ENCODE measurements around the gene ARMC2.
"Not testable (repeated sequence)": the region's sequence is repeated elsewhere in the genome, so short reads cannot be mapped to it uniquely, and the experiment has no call there.

Gene ARMC2, protein sequence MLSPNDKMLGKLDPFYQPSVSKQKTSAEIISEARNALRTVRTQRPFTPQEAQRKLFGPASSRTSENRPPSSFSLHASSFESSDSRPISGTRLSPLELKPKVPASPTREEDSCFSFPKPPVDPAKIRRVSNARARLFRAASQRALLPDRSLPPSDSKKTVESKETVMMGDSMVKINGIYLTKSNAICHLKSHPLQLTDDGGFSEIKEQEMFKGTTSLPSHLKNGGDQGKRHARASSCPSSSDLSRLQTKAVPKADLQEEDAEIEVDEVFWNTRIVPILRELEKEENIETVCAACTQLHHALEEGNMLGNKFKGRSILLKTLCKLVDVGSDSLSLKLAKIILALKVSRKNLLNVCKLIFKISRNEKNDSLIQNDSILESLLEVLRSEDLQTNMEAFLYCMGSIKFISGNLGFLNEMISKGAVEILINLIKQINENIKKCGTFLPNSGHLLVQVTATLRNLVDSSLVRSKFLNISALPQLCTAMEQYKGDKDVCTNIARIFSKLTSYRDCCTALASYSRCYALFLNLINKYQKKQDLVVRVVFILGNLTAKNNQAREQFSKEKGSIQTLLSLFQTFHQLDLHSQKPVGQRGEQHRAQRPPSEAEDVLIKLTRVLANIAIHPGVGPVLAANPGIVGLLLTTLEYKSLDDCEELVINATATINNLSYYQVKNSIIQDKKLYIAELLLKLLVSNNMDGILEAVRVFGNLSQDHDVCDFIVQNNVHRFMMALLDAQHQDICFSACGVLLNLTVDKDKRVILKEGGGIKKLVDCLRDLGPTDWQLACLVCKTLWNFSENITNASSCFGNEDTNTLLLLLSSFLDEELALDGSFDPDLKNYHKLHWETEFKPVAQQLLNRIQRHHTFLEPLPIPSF

DNA sequence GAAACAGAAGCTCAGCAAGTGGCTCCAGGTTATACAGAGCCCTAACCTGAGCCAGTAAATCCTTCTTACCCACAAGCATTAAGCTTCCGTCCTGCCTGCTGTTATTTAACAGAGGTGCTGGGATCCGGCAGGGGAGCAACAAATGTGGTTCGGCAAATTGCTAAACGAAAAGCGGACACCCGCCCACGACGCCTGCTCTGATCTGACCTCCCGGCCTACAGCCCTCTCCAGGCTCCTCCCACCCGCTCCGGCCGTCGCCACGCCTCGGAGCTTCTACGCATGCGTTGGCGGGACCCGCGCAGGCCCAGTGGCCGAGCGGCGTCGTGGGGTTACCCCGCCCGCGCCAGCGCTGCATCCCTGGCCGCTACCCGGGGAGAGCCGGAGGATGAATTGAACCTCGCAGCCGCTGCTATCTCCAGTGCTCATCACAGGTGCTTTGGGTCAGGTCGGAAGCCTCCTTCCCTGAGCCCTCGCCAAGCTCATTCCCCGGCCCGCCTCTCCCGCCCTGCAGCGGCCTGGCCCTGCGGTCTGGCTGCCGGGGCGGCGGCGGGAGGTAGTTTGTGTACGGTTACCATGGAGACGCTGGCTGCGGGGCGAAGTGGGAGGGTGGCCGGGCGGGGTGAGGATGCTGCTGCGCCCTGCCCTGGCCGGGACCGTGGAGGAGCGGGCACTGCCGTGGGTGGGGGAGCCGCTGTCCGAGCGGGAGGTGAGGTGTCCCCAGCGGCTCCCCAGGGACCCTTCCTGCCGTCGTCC lies at the start of gene ARMC2:
Gene ARMC2 (plus strand): TSS at position 307 of the 753 bp plus-strand sequence. CDS start 5,846 bp downstream, outside the sequence.
- DNase-seq: peak; percentile 96

- DNase-seq: peak; percentile 67
These were observed 49.4 kb upstream of the ARMC2 start for GRCh38 chr6:108798670-108799353.

DNA sequence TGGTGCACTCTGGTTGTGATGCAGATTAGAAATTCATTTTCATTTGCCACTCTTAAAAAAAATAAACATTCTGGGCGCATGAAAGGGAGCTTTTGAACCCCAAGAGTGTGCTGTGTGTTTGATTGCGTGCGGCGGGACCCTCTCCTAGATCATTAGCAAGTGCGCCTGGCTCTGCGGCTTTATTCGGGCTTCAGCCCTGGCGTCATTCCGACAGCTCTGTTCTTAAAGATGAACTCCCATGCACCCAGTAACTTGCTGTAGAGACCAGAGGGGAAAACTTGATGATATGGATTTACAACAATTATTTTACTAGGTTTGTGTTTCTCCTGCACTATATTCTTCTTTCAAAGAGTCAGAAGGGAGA lies 48.9 kb upstream of the ARMC2 start:
- no peak for DNase-seq

- no peak for DNase-seq
These were observed 48.4 kb upstream of the ARMC2 start for GRCh38 chr6:108799791-108800190.

- no peak for DNase-seq
These were observed 47.8 kb upstream of the ARMC2 start for GRCh38 chr6:108800427-108800864.

DNA sequence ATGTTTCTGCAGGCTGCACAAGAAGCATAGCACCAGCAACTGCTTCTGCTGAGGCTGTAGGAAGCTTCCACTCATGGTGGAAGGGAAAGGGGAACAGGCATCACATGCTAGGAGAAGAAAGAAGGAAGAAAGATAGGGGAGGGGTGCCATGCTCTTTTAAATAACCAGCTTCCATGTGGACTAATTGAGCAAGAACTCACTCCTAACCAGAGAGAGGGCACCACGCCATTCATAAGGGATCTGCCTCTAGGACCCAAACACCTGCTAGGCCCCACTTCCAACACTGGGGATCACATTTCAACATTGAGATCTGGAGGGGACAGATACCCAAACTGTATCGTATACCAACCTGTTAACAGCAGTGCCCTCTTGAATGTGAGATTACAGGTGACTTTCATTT lies 46.9 kb upstream of the ARMC2 start:
- no peak for DNase-seq

DNA sequence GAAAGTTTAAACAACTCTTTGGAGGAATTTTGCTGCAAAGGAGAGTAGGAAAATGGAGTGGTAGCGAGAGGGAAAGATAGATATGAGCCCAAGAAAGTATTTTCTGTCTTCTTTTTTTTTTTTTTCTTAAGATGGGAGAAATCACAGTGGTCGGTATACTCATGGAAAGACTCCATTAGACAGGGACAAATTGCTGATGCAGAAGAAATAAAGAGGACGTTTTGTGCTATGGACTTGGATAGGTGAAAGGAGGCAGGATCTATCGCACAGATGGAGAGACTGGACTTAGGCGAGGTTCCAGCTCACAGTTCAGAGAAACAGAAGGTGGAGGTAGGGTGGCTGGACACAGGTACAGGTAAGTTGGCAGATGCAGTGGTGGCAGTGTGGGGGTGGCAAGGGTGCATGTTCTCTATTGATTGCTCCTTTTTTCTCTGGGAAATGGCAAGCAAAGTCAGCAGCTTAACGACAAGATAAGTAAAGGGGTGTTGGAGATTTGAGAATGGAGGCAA lies 44.2 kb upstream of the ARMC2 start:
- no peak for DNase-seq

DNA sequence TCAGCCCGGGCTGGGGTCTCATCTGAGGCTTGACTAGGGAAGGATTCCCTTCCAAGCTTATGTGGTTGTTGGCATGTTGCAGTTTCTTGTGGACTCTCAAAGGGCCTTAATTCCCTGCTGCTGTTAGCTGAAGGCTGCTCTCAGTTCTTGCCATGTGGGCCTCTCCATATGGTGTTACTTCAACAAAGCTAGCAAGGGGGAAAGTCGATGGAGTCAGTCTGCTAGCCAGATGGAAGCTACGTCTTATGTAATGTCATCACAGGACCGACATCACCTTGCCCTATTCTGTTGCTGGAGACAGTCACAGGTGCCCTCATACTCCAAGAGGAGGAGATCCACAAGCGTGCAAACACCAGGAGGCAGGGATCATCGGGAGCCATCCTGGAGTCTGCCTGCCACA lies 43.3 kb upstream of the ARMC2 start:
- DNase-seq: no peak

DNA sequence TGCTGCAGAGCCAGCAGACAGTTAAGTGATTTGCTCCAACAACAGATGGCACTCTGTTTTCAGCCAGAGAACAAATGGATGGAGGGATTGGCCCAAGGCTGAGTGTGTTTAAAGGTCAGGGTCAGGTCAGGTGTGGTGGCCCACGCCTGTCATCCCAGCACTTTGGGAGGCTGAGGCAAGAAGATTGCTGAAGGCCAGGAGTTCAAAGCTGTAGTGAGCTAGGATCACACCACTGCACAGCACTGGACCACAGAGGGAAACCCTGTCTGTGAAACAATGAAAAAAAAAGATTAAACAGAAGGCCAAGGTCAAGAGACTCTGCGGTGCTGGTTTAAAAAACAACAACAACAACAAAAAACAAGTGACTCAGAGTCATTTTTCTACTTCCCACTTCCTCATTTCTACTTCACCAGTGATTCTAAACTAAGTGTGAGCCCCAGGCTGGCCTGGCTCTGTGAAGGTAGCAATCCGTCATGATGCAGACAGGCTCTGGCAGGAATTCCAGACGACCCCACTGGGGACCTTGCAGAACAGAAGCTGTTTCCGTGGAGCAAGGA lies 42.5 kb upstream of the ARMC2 start:
- DNase-seq: no peak

DNA sequence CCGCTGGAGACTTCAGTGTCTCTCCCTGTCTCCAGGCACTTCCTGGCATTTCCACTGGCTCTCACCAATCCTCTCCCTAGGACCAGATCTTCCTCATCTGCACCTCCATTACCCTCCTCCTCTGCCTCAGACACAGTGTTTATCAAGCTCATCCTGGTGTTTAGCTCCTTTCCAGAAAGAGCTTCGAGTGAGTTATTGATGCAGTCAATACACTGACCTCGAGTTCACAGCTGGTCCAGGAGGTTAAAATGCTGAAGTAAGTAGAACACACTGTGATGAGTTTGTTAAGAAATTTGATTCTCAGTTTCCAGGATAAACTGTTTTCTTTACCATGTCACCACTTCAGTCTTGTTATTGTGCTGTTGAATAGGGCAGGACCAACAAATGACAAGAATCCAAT lies 42.1 kb upstream of the ARMC2 start:
- DNase-seq: no peak

DNA sequence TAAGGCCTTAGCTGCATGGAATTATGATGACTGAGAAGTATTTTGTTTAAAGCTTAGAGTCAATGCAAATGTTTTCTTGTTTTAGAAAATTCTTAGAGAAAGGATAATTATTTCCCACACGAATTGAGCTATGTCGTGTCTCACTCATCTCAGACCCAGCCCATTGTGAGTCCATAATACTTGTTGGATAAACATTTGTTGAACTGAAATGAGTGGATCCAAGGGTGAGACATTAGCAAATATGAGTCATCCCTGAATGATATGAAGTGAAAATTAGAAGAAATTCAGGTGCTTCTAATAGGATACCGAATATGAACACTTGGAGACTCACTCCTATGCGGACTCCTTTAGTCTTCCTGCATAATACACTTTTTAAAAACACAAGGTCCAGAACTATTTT lies 41.6 kb upstream of the ARMC2 start:
- no peak for DNase-seq

GRCh38 chr6:108807928-108808327 lies 40.3 kb upstream of the ARMC2 start:
- DNase-seq: no peak

- DNase-seq: no peak
These were observed 39.0 kb upstream of the ARMC2 start for GRCh38 chr6:108809211-108809610.

DNA sequence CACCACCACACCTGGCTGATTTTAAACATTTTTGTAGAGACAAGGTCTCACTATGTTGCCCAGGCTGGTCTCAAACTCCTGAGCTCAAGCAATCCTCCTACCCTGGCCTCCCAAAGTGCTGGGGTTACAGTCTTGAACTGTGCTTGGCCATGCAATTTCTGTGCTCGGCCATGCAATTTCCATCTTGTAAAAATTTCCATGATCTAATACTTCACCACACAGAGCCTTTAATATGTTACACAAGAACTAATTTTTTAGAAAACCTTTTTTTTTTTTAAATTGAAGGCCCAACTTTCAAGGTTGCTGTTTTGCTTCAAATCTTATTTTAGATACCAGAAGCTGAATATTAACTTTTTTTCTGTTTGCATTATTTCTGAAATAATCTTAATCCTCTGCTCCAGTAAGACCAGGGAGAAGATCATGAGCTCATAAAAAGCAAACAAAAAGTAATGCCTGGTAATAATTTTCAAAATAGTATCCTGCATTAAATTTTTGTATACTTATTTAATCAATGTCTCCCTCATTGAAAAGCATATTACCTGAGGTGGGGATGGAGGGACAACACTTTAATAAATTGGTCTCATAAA lies 38.1 kb upstream of the ARMC2 start:
- DNase-seq: no peak

- no peak for DNase-seq
These were observed 36.7 kb upstream of the ARMC2 start for GRCh38 chr6:108811490-108811889.

DNA sequence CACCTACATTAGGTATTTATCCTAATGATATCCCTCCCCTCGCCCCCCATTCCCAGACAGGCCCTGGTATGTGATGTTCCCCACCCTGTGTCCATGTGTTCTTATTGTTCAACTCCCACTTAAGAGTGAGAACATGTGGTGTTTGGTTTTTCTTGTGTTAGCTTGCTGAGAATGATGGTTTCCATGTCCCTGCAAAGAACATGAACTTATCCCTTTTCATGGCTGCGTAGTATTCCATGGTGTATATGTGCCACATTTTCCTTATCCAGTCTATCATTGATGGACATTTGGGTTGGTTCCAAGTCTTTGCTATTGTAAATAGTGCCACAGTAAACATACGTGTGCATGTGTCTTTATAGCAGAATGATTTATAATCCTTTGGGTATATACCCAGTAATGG lies 35.0 kb upstream of the ARMC2 start:
- DNase-seq: not testable (repeated sequence)

GRCh38 chr6:108817276-108817675 lies 30.9 kb upstream of the ARMC2 start:
- DNase-seq: not testable (repeated sequence)

- no peak for DNase-seq
These were observed 28.2 kb upstream of the ARMC2 start for GRCh38 chr6:108820006-108820405.

DNA sequence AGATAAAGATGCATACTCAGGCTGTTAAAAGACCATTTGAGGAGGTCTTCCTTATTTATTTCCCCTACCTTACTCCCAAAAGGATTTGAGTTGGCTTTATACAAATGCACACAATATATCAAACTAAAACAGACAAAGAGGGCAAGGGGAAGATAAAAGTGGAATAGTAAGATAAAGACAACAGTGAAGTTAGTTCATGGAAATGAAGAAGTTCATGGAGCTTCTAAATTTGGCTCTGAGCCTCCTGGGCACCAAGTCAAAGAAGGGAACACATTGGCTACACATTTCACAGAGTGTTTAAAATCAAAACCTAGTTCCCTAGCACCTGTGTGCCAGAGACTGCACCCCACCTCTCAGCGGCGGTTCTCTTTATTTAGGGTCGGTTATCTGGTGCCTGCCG lies 25.8 kb upstream of the ARMC2 start:
- no peak for DNase-seq

DNA sequence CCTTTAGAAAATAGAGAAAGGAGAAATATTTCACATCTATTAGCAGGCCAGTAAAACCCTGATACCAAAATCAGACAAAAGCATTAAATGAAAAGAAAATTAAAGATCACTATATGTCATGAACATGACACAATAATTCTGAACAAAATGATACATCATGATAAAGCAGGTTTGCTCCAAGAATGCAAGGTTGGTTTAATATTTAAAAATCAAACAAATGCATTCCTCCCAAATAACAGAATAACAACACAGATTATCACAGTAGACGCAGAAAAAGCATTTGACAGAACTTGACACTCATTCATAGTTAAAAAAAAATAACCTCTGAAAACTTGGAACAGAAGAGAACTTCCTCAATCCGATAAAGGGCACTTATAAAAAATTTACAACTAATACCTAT lies 22.9 kb upstream of the ARMC2 start:
- no peak for DNase-seq

DNA sequence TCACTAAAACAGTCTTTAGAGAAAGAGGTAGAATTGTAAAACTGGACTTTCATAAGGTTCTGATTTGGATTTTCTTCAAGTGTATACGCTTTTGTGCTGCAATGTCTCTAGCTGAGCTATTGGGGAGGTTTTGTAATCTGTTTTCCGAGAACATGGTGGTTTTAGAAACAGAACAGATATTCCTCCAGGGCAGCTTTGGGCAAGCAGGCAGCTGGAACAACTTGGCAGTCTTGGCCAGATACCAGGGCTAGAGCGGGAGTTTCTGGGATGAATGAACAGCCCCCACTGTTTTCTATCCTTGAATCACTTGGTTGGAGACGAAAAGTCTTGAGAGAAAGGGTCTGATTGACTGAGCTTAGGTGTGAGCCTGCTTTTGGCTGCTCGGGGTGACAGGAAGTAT lies 17.1 kb upstream of the ARMC2 start:
- DNase-seq: no peak

DNA sequence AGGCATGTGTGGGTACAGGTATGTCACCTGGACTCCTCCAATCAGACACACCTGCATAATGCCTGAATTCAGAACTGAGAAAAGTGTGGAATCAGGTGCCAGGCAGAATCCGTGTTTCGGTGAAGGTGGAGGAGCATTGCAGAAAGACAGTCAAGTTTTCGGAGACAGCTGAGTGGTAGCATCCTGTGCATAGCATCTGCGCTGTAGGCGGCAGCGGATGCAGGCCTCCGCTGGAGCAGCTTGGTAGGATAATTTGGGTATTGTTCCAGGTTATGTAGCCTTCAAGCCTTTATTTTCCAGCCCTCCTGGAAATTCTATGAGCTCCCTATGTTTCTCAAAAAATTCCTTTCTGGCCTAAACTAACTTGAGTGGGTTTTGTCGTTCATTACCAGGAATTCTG lies 15.5 kb upstream of the ARMC2 start:
- no peak for DNase-seq
